ENCODE data around the gene DYRK1A. TPM values are rescaled to one million over a fixed set of nuclear protein-coding genes. Genes with fewer than 3 reads are reported as not detected.
A peak's percentile ranks its signal among the peaks of the same experiment; 100 is the strongest.

The DYRK1A gene
- total RNA-seq, 1 experiment from 2014 or later = 48.7 TPM

DNA sequence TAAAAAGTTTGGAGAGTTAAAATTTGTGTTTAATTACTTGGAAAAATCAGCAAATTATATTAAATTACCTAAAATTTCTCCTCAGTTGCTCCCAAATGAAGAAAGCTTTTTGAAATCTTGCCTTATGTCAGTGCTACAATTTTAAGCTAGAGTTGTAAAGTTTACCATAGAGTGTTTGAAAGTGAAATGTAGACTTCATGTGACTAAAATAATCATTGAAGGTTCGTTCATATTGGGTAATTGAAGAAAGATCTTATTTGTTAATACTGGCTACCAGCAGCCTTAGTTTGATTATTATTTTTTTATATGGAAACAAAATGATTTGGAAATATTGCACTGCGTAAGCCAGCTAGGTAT is 4.4 kb downstream of the DYRK1A start:
- Histone ChIP-seq H3K9me3 (ENCODE audit: low read length) (no peaks in the 10 kb centered on the region), H3F3A (ENCODE audit: low read length, unreplicated experiment) (peaks cover 8% of the 10 kb centered on the region), H3K9ac (ENCODE audit: low read length) (peak overlapping the region; percentile 98), H3K27ac (ENCODE audit: low read length) (peak overlapping the region; percentile 91), H3K79me2 (ENCODE audit: low read length) (peaks cover 89% of the 10 kb centered on the region), H3K4me1 (ENCODE audit: insufficient read depth, low read length) (peaks cover 60% of the 10 kb centered on the region), H3K36me3 (ENCODE audit: low read depth, low read length) (no peaks in the 10 kb centered on the region), H4K20me1 (ENCODE audit: low read length) (peaks cover 45% of the 10 kb centered on the region), H3K4me3 (ENCODE audit: low read length) (peak overlapping the region; percentile 76), H3K4me2 (ENCODE audit: low read length) (peak overlapping the region; percentile 84), H3K27me3 (ENCODE audit: low read length) (no peaks in the 10 kb centered on the region), H3K9me2 (replicated peaks; ENCODE audit: low read length) (no peaks in the 10 kb centered on the region), H2AFZ (ENCODE audit: low read length) (no peak overlapping the region)
- ChIA-PET CTCF (no interaction called here), POLR2A (ENCODE audit: unreplicated experiment) (interaction anchor here (0.6 kb wide), 2 partner anchors 45 to 122 kb away, joined by 3 read pairs; no protein-coding TSS in a partner anchor)
- BruUV-seq (replicated peaks) = no TSS peak
- TF ChIP-seq EZH2phosphoT487 (IDR thresholded peaks at IDR 0.05; ENCODE audit: borderline replicate concordance, low read length) (no peak), EZH2 (IDR thresholded peaks at IDR 0.05; ENCODE audit: low read length, unreplicated experiment) (no peak), CTCF (conservative IDR thresholded peaks at IDR 0.05; ENCODE audit: low read depth, low read length) (no peak)
- ATAC-seq (no peak), DNase-seq (no peak)
- intact Hi-C loops (cut with micrococcal nuclease) = loop anchor here (5.0 kb wide), 2 partner anchors 191 to 211 kb away; no protein-coding TSS in a partner anchor

DNA sequence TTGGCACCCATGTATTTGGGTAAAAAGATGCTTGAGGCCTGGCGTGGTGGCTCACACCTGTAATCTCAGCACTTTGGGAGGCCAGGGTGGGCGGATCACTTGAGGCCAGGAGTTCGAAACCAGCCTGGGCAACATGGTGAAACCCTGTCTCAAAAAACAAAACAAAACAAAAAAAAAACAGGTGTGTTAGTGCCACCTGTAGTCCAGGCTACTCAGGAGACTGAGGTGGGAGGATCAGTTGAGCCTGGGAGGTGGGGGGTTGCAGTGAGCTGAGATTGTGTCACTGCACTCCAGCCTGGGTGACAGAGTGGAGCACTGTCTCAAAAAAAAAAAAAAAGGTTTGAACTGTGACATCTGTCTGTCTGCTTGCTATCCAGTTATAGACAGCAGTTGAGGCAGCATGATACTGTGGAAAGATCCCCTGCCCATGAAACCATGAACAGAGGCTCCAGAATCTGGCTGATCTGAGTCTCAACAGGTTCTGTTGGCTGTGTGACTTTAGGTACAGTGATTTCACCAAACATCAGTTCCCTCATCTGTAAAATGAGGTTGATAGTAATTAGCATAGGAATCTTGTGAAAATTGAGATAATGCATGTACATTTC is 5.7 kb downstream of the DYRK1A start:
- Histone ChIP-seq H4K20me1 (ENCODE audit: low read length) (peaks cover 49% of the 10 kb centered on the region), H3K4me1 (ENCODE audit: insufficient read depth, low read length) (peaks cover 60% of the 10 kb centered on the region), H3K27me3 (ENCODE audit: low read length) (no peaks in the 10 kb centered on the region), H3K79me2 (ENCODE audit: low read length) (peaks cover 96% of the 10 kb centered on the region), H3K27ac (ENCODE audit: low read length) (peak overlapping the region; percentile 91), H3K9me2 (replicated peaks; ENCODE audit: low read length) (no peaks in the 10 kb centered on the region), H3K4me3 (ENCODE audit: low read length) (no peak overlapping the region), H3K4me2 (ENCODE audit: low read length) (peak overlapping the region; percentile 2; the same call in 1 of the 2 replicates), H3K9ac (ENCODE audit: low read length) (no peak overlapping the region), H3K36me3 (ENCODE audit: low read depth, low read length) (no peaks in the 10 kb centered on the region), H3K9me3 (ENCODE audit: low read length) (no peaks in the 10 kb centered on the region), H3F3A (ENCODE audit: low read length, unreplicated experiment) (peaks cover 8% of the 10 kb centered on the region), H2AFZ (ENCODE audit: low read length) (no peak overlapping the region)
- intact Hi-C loops (cut with micrococcal nuclease) = loop anchor here (5.0 kb wide), 2 partner anchors 190 to 210 kb away; no protein-coding TSS in a partner anchor
- TF ChIP-seq EZH2 (IDR thresholded peaks at IDR 0.05; ENCODE audit: low read length, unreplicated experiment) = no peak
- TF ChIP-seq CTCF (conservative IDR thresholded peaks at IDR 0.05; ENCODE audit: low read depth, low read length) = no peak; the same call in 1 of the 2 replicates
- no peak for TF ChIP-seq EZH2phosphoT487 (IDR thresholded peaks at IDR 0.05; ENCODE audit: borderline replicate concordance, low read length)
- DNase-seq = no peak
- ChIA-PET CTCF (no interaction called here), POLR2A (ENCODE audit: unreplicated experiment) (interaction anchor here (0.6 kb wide), 1 partner anchor 1303 kb away, joined by 3 read pairs; no protein-coding TSS in a partner anchor)
- no TSS peak for BruUV-seq (replicated peaks)
- no peak for ATAC-seq

DNA sequence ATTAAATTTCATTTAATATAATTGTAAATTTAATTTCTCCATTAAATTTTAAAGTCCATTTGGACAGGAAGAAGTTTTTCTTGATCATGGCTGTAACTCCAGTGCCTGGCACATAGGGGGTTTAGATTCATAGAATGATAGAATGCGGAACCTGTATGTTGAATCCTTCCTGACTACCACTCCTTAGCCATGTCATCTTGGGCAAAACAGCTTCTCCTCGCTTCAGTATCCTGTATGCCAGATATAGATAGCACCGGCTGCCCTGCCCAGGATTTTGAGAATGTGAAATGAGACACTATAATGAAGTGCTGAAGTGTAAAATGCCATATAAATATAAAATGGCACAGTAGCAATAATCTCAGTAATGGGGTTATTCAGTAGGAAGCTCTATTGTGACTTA is 6.4 kb downstream of the DYRK1A start:
- intact Hi-C loops (cut with micrococcal nuclease) = loop anchor here (5.0 kb wide), 2 partner anchors 189 to 209 kb away; no protein-coding TSS in a partner anchor
- no peak for DNase-seq

More for the DNA sequence above, 6.4 kb downstream of the DYRK1A start:
- Histone ChIP-seq H3K27me3 (ENCODE audit: low read length) (no peaks in the 10 kb centered on the region), H3K4me1 (ENCODE audit: insufficient read depth, low read length) (peaks cover 60% of the 10 kb centered on the region), H3K9ac (ENCODE audit: low read length) (no peak overlapping the region), H3K9me3 (ENCODE audit: low read length) (no peaks in the 10 kb centered on the region), H3K36me3 (ENCODE audit: low read depth, low read length) (no peaks in the 10 kb centered on the region), H4K20me1 (ENCODE audit: low read length) (peaks cover 56% of the 10 kb centered on the region), H3K27ac (ENCODE audit: low read length) (peak overlapping the region; percentile 95), H3F3A (ENCODE audit: low read length, unreplicated experiment) (peaks cover 8% of the 10 kb centered on the region), H3K9me2 (replicated peaks; ENCODE audit: low read length) (no peaks in the 10 kb centered on the region), H3K79me2 (ENCODE audit: low read length) (peaks cover 99% of the 10 kb centered on the region), H3K4me3 (ENCODE audit: low read length) (no peak overlapping the region), H3K4me2 (ENCODE audit: low read length) (peak overlapping the region; percentile 83), H2AFZ (ENCODE audit: low read length) (no peak overlapping the region)
- TF ChIP-seq CTCF (conservative IDR thresholded peaks at IDR 0.05; ENCODE audit: low read depth, low read length) (no peak), EZH2 (IDR thresholded peaks at IDR 0.05; ENCODE audit: low read length, unreplicated experiment) (no peak), EZH2phosphoT487 (IDR thresholded peaks at IDR 0.05; ENCODE audit: borderline replicate concordance, low read length) (no peak)
- BruUV-seq (replicated peaks) = no TSS peak
- ATAC-seq = no peak
- ChIA-PET CTCF (interaction anchor here (0.6 kb wide), 1 partner anchor 1991 kb away, joined by 4 read pairs; no protein-coding TSS in a partner anchor), POLR2A (ENCODE audit: unreplicated experiment) (interaction anchor here (0.6 kb wide), 1 partner anchor 1303 kb away, joined by 3 read pairs; no protein-coding TSS in a partner anchor)
